Smooth muscle cell (in vitro differentiated cells): ENCODE results near the gene MYO1B. TPM values are rescaled to one million over a fixed set of nuclear protein-coding genes. Genes with fewer than 3 reads are reported as not detected.

Source experiments
- DNase-seq: peaks from one replicate; lab custom pipeline; 2025; ENCODE audit not compliant: unreplicated experiment; lab: John Stamatoyannopoulos, UW
- H2AFZ ChIP-seq: fragments of 200-600 bp; sonication (generic); 2 replicates; pipeline ENCODE4 v1.6.0; 2016; ENCODE audit warnings: antibody characterized with exemption, low read depth, mild to moderate bottlenecking
- H3F3A ChIP-seq: fragments of 200-600 bp; sonication (generic); 2 replicates; pipeline ENCODE4 v1.6.0; 2017; ENCODE audit warnings: antibody characterized with exemption, low read depth
- H3K27ac ChIP-seq: fragments of 200-600 bp; sonication (generic); 2 replicates; pipeline ENCODE4 v1.5.1; 2016; ENCODE audit warnings: low read depth, mild to moderate bottlenecking
- H3K27me3 ChIP-seq: fragments of 200-600 bp; sonication (generic); 2 replicates; pipeline ENCODE4 v1.6.1; 2016; ENCODE audit warnings: low read depth, mild to moderate bottlenecking
- H3K36me3 ChIP-seq: fragments of 200-600 bp; sonication (generic); 2 replicates; pipeline ENCODE4 v1.5.1; 2016; ENCODE audit warnings: low read depth
- H3K4me1 ChIP-seq: fragments of 200-600 bp; sonication (generic); 2 replicates; pipeline ENCODE4 v1.5.1; 2016; ENCODE audit warnings: low read depth
- H3K4me2 ChIP-seq: fragments of 200-600 bp; sonication (generic); 2 replicates; pipeline ENCODE4 v1.6.0; 2016; ENCODE audit warnings: mild to moderate bottlenecking
- H3K4me3 ChIP-seq: fragments of 200-600 bp; sonication (generic); 2 replicates; pipeline ENCODE4 v1.5.1; 2016; ENCODE audit warnings: mild to moderate bottlenecking
- H3K79me2 ChIP-seq: fragments of 200-600 bp; sonication (generic); 2 replicates; pipeline ENCODE4 v1.6.0; 2016; ENCODE audit warnings: low read depth, mild to moderate bottlenecking
- H3K9ac ChIP-seq: fragments of 200-600 bp; sonication (generic); 2 replicates; pipeline ENCODE4 v1.6.0; 2016; ENCODE audit warnings: low read depth
- H3K9me3 ChIP-seq: fragments of 200-600 bp; sonication (generic); replicated peaks from 2 replicates; pipeline ENCODE4 v1.5.1; 2016; ENCODE audit warnings: low read depth
- H4K20me1 ChIP-seq: fragments of 200-600 bp; sonication (generic); 2 replicates; pipeline ENCODE4 v1.6.0; 2016; ENCODE audit warnings: low read depth
- WGBS: methylation state at CpG from one replicate; pipeline ENCODE4 v1.1.7; 2016; ENCODE audit warnings: low lambda C conversion rate; 5-methylcytosine and 5-hydroxymethylcytosine counted together
- polyA plus RNA-seq: library from polyadenylated mRNA; unstranded; fragments of >200 nt; fragmentation: Nextera tagmentation; extraction: Ambion mirVana; gene quantifications from 2 replicates; pipeline ENCODE4 v1.2.1, GENCODE V29; 2016
- total RNA-seq: library from RNA; depleted of rRNA; stranded (reverse); fragments of >200 nt; gene quantifications from 2 replicates; pipeline ENCODE4 v1.2.3, GENCODE V29; 2014
- TF ChIP-seq, protein P1 (sequence below): fragments of 200-600 bp; sonication (generic); IDR thresholded peaks from 2 replicates; pipeline ENCODE4 v1.5.1; 2017; ENCODE audit warnings: borderline replicate concordance, mild to moderate bottlenecking, antibody characterized with exemption; ENCODE audit not compliant: insufficient read depth, poor library complexity, severe bottlenecking

Gene MYO1B
- total and polyA plus RNA-seq, 2 experiments from 2014 or later: 58.8 to 133 TPM

GRCh38 chr2:191462370-191462769 is 217.2 kb downstream of the MYO1B start:
- no peak overlapping the region for H3K4me2 ChIP-seq
- H3K27ac ChIP-seq: no peak overlapping the region
- no peak overlapping the region for H3K9ac ChIP-seq
- no peaks in the 10 kb centered on the region for H3K4me1 ChIP-seq
- WGBS: 89% methylated on average over 3 of the region's 3 CpGs
- no peak overlapping the region for H3K4me3 ChIP-seq
- H4K20me1 ChIP-seq: no peaks in the 10 kb centered on the region
- no peak for DNase-seq
- no peaks in the 10 kb centered on the region for H3K79me2 ChIP-seq
- no peak overlapping the region for H2AFZ ChIP-seq
- H3K9me3 ChIP-seq: peaks cover 4% of the 10 kb centered on the region
- no peaks in the 10 kb centered on the region for H3F3A ChIP-seq
- H3K27me3 ChIP-seq: no peaks in the 10 kb centered on the region
- TF ChIP-seq, protein P1, sequence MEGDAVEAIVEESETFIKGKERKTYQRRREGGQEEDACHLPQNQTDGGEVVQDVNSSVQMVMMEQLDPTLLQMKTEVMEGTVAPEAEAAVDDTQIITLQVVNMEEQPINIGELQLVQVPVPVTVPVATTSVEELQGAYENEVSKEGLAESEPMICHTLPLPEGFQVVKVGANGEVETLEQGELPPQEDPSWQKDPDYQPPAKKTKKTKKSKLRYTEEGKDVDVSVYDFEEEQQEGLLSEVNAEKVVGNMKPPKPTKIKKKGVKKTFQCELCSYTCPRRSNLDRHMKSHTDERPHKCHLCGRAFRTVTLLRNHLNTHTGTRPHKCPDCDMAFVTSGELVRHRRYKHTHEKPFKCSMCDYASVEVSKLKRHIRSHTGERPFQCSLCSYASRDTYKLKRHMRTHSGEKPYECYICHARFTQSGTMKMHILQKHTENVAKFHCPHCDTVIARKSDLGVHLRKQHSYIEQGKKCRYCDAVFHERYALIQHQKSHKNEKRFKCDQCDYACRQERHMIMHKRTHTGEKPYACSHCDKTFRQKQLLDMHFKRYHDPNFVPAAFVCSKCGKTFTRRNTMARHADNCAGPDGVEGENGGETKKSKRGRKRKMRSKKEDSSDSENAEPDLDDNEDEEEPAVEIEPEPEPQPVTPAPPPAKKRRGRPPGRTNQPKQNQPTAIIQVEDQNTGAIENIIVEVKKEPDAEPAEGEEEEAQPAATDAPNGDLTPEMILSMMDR: no peak
- H3K36me3 ChIP-seq: no peaks in the 10 kb centered on the region

GRCh38 chr2:191463790-191464189 is 218.6 kb downstream of the MYO1B start:
- Histone ChIP-seq H3K4me1 (no peaks in the 10 kb centered on the region), H3K4me3 (no peak overlapping the region), H4K20me1 (no peaks in the 10 kb centered on the region), H3F3A (no peaks in the 10 kb centered on the region), H3K27me3 (no peaks in the 10 kb centered on the region), H3K4me2 (no peak overlapping the region), H3K27ac (no peak overlapping the region), H3K36me3 (no peaks in the 10 kb centered on the region), H3K9ac (no peak overlapping the region), H2AFZ (no peak overlapping the region), H3K79me2 (no peaks in the 10 kb centered on the region), H3K9me3 (peaks cover 4% of the 10 kb centered on the region)
- no peak for DNase-seq
- 83% methylated on average over 2 of the region's 2 CpGs for WGBS
- TF ChIP-seq, protein P1: no peak

- no peaks in the 10 kb centered on the region for H4K20me1 ChIP-seq
- H3K4me3 ChIP-seq: no peak overlapping the region
- no peak overlapping the region for H3K9ac ChIP-seq
- H3K27me3 ChIP-seq: no peaks in the 10 kb centered on the region
- H3K27ac ChIP-seq: peak overlapping the region; percentile 50
- no peaks in the 10 kb centered on the region for H3K79me2 ChIP-seq
- peak overlapping the region; percentile 31 for H3K4me2 ChIP-seq
- no peaks in the 10 kb centered on the region for H3K4me1 ChIP-seq
- H2AFZ ChIP-seq: peak overlapping the region; percentile 75
- 87% methylated on average over 3 of the region's 3 CpGs for WGBS
- no peak for DNase-seq
- TF ChIP-seq, protein P1: no peak
- H3K36me3 ChIP-seq: no peaks in the 10 kb centered on the region
- H3K9me3 ChIP-seq: no peaks in the 10 kb centered on the region
- H3F3A ChIP-seq: no peaks in the 10 kb centered on the region
Observed at GRCh38 chr2:191465766-191466420, 220.7 kb downstream of the MYO1B start.

GRCh38 chr2:191467113-191467512 is 221.9 kb downstream of the MYO1B start:
- no peaks in the 10 kb centered on the region for H3K4me1 ChIP-seq
- TF ChIP-seq, protein P1: no peak
- H3K4me3 ChIP-seq: no peak overlapping the region
- no peaks in the 10 kb centered on the region for H3K36me3 ChIP-seq
- WGBS: 96% methylated on average over 5 of the region's 5 CpGs
- no peak overlapping the region for H3K27ac ChIP-seq
- H4K20me1 ChIP-seq: no peaks in the 10 kb centered on the region
- H3K27me3 ChIP-seq: no peaks in the 10 kb centered on the region
- H3K4me2 ChIP-seq: no peak overlapping the region
- H3K9me3 ChIP-seq: no peaks in the 10 kb centered on the region
- H3F3A ChIP-seq: no peaks in the 10 kb centered on the region
- H3K9ac ChIP-seq: no peak overlapping the region
- H3K79me2 ChIP-seq: no peaks in the 10 kb centered on the region
- no peak overlapping the region for H2AFZ ChIP-seq
- DNase-seq: no peak
